Measurements from ENCODE around the gene STOM. TPM values are rescaled to one million over a fixed set of nuclear protein-coding genes. Genes with fewer than 3 reads are reported as not detected.

The STOM gene
- total and polyA plus RNA-seq, 2 donors = 28.5 to 157 TPM

GRCh38 chr9:121289026-121289771 lies 80.9 kb downstream of the STOM start:
- WGBS = 69% methylated on average over 10 of the region's 10 CpGs
- DNase-seq (ENCODE audit: low read depth in 6 of 9, low spot score in 9 of 9) = no peak
- H3K27me3 ChIP-seq (ENCODE audit: control insufficient read depth in 2 of 2, insufficient read depth in 1 of 2, low read length in 1 of 2) = no peaks in the 10 kb centered on the region
- no peak overlapping the region for H3K4me3 ChIP-seq (ENCODE audit: low read length in 2 of 2)
- peaks cover 0 to 36% of the 10 kb centered on the region in 2 donors for H3K4me1 ChIP-seq (ENCODE audit: control insufficient read depth in 2 of 2, insufficient read depth in 2 of 2, low read length in 2 of 2)
- no peaks in the 10 kb centered on the region for H3K9me3 ChIP-seq (ENCODE audit: control insufficient read depth in 2 of 2, insufficient read depth in 1 of 2, low read length in 1 of 2)
- H3K36me3 ChIP-seq (ENCODE audit: control insufficient read depth in 2 of 2, insufficient read depth in 2 of 2, low read length in 1 of 2) = no peaks in the 10 kb centered on the region
- H3K27ac ChIP-seq (ENCODE audit: low read depth in 1 of 2, low read length in 1 of 2) = peak overlapping the region in 1 of 2 donors; percentile 74

Other genes with a start within 250 kb of the STOM start
- gene RAB14, start 168.4 kb downstream of the STOM start, total RNA-seq = 23.1 TPM
- 49.0 TPM for gene RAB14, start 168.4 kb downstream of the STOM start, polyA plus RNA-seq
- 138 TPM for gene GSN, start 102.1 kb downstream of the STOM start, total RNA-seq
- 248 TPM for gene GSN, start 102.1 kb downstream of the STOM start, polyA plus RNA-seq
- gene GGTA1, start 129.6 kb upstream of the STOM start, total RNA-seq = 7.9 TPM
- gene GGTA1, start 129.6 kb upstream of the STOM start, polyA plus RNA-seq = 9.7 TPM

All from thymus (tissue), 11 donors.